Measurements from ENCODE around the gene IQCH.

IQCH gene

DNA sequence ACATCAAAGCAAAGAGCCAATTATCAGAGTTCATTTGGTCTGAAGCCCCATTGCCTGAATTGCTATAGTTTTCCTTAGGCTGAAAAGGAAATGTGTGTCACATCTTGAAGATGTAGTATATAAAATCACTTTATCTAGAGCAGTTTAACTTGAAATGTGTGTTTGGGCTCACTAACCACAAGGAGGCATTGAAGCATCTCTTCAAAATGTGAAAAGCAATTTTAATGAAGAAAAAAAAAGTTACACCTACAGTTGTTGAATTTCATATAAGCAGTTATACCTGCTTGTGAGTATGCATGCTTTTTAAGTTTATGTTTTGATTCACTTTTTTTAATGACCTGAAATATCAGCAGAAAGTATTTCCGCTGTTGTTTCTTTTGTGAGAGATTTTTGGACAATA is 129.3 kb downstream of the IQCH start:
- H3K4me3 ChIP-seq (ENCODE audit: low read depth in 1 of 5, low read length in 5 of 5) = no peak overlapping the region
- no peaks in the 10 kb centered on the region for H3K36me3 ChIP-seq (ENCODE audit: control insufficient read depth in 5 of 5, insufficient read depth in 5 of 5, low read length in 5 of 5)
- no peak overlapping the region for H3K9ac ChIP-seq (ENCODE audit: low read length in 5 of 5)
- H3K9me3 ChIP-seq (ENCODE audit: control insufficient read depth in 5 of 5, low read length in 5 of 5) = no peaks in the 10 kb centered on the region
- no peaks in the 10 kb centered on the region for H3K27me3 ChIP-seq (ENCODE audit: control insufficient read depth in 5 of 5, insufficient read depth in 4 of 5, low read length in 5 of 5)
- no peaks in the 10 kb centered on the region for H3K4me1 ChIP-seq (ENCODE audit: control insufficient read depth in 5 of 5, insufficient read depth in 5 of 5, low read length in 5 of 5)
- H3K27ac ChIP-seq (ENCODE audit: low read depth, low read length) = no peak overlapping the region

DNA sequence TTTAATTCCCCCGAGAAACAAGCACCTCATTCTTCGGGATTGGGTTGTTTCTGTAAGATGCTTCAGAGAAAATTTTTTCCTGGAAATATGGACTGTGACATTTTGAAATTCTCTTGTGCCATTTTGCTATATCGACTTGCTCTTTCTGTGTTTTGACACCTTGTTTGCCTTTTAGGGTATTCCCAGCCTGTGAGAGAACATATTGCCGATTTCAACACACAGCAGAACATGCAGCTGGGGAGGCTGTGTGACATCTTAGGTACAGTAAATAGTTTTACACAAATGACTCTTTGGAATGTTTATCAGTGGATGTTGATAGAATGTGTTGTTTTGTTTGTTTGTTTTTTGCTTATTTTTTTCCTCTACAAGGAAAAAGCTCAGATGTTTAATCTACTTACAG is 130.2 kb downstream of the IQCH start:
- Histone ChIP-seq H3K9me3 (ENCODE audit: control insufficient read depth in 5 of 5, low read length in 5 of 5) (no peaks in the 10 kb centered on the region), H3K4me3 (ENCODE audit: low read depth in 1 of 5, low read length in 5 of 5) (no peak overlapping the region), H3K27me3 (ENCODE audit: control insufficient read depth in 5 of 5, insufficient read depth in 4 of 5, low read length in 5 of 5) (no peaks in the 10 kb centered on the region), H3K4me1 (ENCODE audit: control insufficient read depth in 5 of 5, insufficient read depth in 5 of 5, low read length in 5 of 5) (no peaks in the 10 kb centered on the region), H3K36me3 (ENCODE audit: control insufficient read depth in 5 of 5, insufficient read depth in 5 of 5, low read length in 5 of 5) (no peaks in the 10 kb centered on the region), H3K27ac (ENCODE audit: low read depth, low read length) (no peak overlapping the region), H3K9ac (ENCODE audit: low read length in 5 of 5) (no peak overlapping the region)

DNA sequence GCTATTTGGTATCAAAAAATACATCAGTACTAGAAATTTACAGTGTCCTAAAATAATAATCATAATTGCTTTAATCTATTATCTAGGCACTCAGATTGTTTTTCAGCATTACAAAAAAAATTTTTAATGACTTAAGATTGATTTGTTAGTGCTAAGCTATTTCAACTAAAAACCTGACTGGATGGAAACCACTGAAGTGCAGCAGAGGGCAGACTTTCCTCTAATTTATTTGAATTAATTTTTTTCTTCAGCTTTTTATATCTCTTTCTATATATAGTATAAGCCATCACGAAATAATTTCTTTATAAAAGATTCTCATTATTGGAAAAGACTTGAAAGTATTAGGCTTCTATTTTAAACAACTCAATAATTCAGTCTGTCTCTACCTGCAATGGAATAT is 131.4 kb downstream of the IQCH start:
- Histone ChIP-seq H3K9ac (ENCODE audit: low read length in 5 of 5) (no peak overlapping the region), H3K27ac (ENCODE audit: low read depth, low read length) (no peak overlapping the region), H3K4me1 (ENCODE audit: control insufficient read depth in 5 of 5, insufficient read depth in 5 of 5, low read length in 5 of 5) (no peaks in the 10 kb centered on the region), H3K4me3 (ENCODE audit: low read depth in 1 of 5, low read length in 5 of 5) (no peak overlapping the region), H3K27me3 (ENCODE audit: control insufficient read depth in 5 of 5, insufficient read depth in 4 of 5, low read length in 5 of 5) (no peaks in the 10 kb centered on the region), H3K36me3 (ENCODE audit: control insufficient read depth in 5 of 5, insufficient read depth in 5 of 5, low read length in 5 of 5) (no peaks in the 10 kb centered on the region), H3K9me3 (ENCODE audit: control insufficient read depth in 5 of 5, low read length in 5 of 5) (no peaks in the 10 kb centered on the region)

DNA sequence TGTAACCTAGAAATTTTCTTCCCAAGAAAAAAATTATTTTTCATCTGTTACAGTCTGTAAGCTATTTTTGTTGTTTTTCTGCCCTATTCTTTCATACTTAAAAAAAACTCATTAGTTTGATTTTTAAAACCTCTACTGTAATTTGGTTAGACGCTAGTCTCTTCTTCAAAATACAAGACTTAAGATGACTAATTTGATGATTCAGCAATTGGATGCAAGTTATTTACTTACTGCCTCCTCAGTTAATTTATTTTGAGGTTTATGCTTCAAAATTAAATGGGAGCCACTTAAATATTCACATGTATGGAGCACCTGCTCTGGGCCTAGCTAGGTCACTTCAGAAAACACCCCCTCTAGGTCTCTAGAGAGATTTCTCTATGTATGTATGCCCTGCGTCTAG is 132.4 kb downstream of the IQCH start:
- Histone ChIP-seq H3K9me3 (ENCODE audit: control insufficient read depth in 5 of 5, low read length in 5 of 5) (no peaks in the 10 kb centered on the region), H3K9ac (ENCODE audit: low read length in 5 of 5) (no peak overlapping the region), H3K27ac (ENCODE audit: low read depth, low read length) (no peak overlapping the region), H3K36me3 (ENCODE audit: control insufficient read depth in 5 of 5, insufficient read depth in 5 of 5, low read length in 5 of 5) (no peaks in the 10 kb centered on the region), H3K27me3 (ENCODE audit: control insufficient read depth in 5 of 5, insufficient read depth in 4 of 5, low read length in 5 of 5) (no peaks in the 10 kb centered on the region), H3K4me3 (ENCODE audit: low read depth in 1 of 5, low read length in 5 of 5) (no peak overlapping the region), H3K4me1 (ENCODE audit: control insufficient read depth in 5 of 5, insufficient read depth in 5 of 5, low read length in 5 of 5) (no peaks in the 10 kb centered on the region)

DNA sequence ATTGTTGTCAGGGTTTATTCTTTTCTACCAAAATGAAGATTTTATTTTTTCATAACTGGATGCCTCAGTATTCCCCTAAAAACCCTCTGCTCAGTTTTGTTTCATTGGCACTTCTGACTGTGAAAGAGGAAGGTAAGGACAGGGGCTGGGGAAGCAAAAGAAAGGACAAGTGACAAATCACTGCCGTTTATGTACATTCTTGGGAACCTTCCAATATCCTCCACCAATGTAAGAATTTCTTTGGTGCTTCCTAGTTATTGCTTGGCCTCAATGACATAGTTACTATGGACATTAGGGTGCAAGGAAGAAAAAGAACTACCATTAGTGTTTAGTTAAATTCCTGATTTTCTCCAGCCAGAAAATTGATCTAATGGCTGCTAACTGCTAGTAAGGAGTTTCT is 135.4 kb downstream of the IQCH start:
- Histone ChIP-seq H3K9ac (ENCODE audit: low read length in 5 of 5) (no peak overlapping the region), H3K4me1 (ENCODE audit: control insufficient read depth in 5 of 5, insufficient read depth in 5 of 5, low read length in 5 of 5) (no peaks in the 10 kb centered on the region), H3K27ac (ENCODE audit: low read depth, low read length) (no peak overlapping the region), H3K27me3 (ENCODE audit: control insufficient read depth in 5 of 5, insufficient read depth in 4 of 5, low read length in 5 of 5) (no peaks in the 10 kb centered on the region), H3K4me3 (ENCODE audit: low read depth in 1 of 5, low read length in 5 of 5) (no peak overlapping the region), H3K36me3 (ENCODE audit: control insufficient read depth in 5 of 5, insufficient read depth in 5 of 5, low read length in 5 of 5) (no peaks in the 10 kb centered on the region), H3K9me3 (ENCODE audit: control insufficient read depth in 5 of 5, low read length in 5 of 5) (no peaks in the 10 kb centered on the region)

DNA sequence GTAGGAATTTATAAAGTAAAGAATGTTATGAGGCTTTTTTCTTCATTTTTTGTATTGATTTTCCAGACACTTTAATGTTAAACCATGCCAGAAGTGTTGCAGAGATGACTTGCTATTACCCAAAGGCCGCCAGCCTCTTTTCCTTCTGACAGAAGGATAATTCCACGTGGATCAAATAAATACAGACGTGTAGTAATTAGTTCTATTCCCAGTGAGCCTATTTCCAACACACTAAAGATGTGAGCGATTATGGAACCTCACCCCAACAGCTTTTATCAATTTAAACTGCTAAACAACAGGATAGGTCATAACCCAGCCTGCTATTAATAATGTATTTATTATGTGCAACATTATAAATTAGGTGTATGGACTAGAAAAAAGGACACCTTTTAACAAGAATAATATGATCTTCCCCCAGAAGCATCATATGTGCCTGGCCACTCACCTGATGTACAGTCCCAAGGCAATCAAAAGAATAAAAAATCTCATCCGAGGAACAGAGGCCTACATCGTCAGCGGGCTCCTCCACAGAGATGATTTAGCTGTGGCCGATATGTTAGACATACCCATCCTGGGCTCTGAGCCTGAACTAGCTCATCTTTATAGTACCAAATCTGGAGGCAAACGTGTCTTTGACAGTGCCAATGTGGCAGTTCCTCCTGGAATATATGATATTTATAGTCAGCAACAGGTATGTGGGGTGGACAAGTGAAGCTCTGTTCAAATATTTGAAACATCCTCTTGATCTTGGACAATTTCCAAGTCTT is 140.5 kb downstream of the IQCH start:
- Histone ChIP-seq H3K9ac (ENCODE audit: low read length in 5 of 5) (no peak overlapping the region), H3K27ac (ENCODE audit: low read depth, low read length) (no peak overlapping the region), H3K9me3 (ENCODE audit: control insufficient read depth in 5 of 5, low read length in 5 of 5) (no peaks in the 10 kb centered on the region), H3K36me3 (ENCODE audit: control insufficient read depth in 5 of 5, insufficient read depth in 5 of 5, low read length in 5 of 5) (no peaks in the 10 kb centered on the region), H3K4me3 (ENCODE audit: low read depth in 1 of 5, low read length in 5 of 5) (no peak overlapping the region), H3K4me1 (ENCODE audit: control insufficient read depth in 5 of 5, insufficient read depth in 5 of 5, low read length in 5 of 5) (peaks cover 0 to 5% (median 0%) of the 10 kb centered on the region in 5 donors), H3K27me3 (ENCODE audit: control insufficient read depth in 5 of 5, insufficient read depth in 4 of 5, low read length in 5 of 5) (no peaks in the 10 kb centered on the region)

DNA sequence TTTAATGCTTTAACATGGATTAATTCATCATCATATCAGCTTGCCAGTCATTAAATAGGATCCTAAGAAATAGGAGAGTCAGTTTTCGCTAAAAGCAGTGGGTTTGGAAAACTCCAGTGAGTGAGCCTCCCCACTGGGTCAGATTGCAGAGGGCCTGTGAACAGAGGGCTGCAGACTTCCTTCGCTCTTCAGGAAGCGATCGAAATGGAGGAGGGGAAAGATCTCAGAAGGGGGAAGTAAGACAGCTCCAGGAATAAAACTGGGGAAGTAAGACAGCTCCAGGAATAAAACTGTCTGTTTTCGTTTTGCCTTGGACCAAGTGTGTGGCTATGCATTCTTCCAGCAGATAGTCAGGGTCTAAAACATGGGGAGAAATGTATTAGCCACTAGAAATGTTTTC is 141.5 kb downstream of the IQCH start:
- Histone ChIP-seq H3K36me3 (ENCODE audit: control insufficient read depth in 5 of 5, insufficient read depth in 5 of 5, low read length in 5 of 5) (no peaks in the 10 kb centered on the region), H3K9me3 (ENCODE audit: control insufficient read depth in 5 of 5, low read length in 5 of 5) (no peaks in the 10 kb centered on the region), H3K27me3 (ENCODE audit: control insufficient read depth in 5 of 5, insufficient read depth in 4 of 5, low read length in 5 of 5) (no peaks in the 10 kb centered on the region), H3K4me3 (ENCODE audit: low read depth in 1 of 5, low read length in 5 of 5) (no peak overlapping the region), H3K27ac (ENCODE audit: low read depth, low read length) (no peak overlapping the region), H3K4me1 (ENCODE audit: control insufficient read depth in 5 of 5, insufficient read depth in 5 of 5, low read length in 5 of 5) (peaks cover 0 to 5% (median 0%) of the 10 kb centered on the region in 5 donors), H3K9ac (ENCODE audit: low read length in 5 of 5) (no peak overlapping the region)

DNA sequence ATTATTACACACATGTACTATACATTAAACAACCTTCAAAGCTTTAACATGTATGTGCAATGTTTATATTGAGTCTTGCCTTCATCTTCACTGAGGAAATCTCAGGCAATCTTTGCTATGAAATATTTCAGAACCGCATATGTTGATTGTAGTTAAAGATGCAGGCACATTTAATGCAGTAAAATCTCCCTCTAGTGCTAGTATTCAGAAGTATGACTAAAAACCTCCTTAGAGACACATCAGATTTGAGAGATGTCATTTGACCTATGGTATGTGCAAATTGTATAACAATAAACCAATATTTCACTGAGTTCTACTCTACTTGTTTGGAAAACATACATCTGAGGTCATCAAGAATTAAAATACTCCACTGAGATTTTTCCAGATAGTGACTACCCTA is 142.6 kb downstream of the IQCH start:
- no peaks in the 10 kb centered on the region for H3K36me3 ChIP-seq (ENCODE audit: control insufficient read depth in 5 of 5, insufficient read depth in 5 of 5, low read length in 5 of 5)
- no peak overlapping the region for H3K27ac ChIP-seq (ENCODE audit: low read depth, low read length)
- H3K27me3 ChIP-seq (ENCODE audit: control insufficient read depth in 5 of 5, insufficient read depth in 4 of 5, low read length in 5 of 5) = no peaks in the 10 kb centered on the region
- no peak overlapping the region for H3K4me3 ChIP-seq (ENCODE audit: low read depth in 1 of 5, low read length in 5 of 5)
- no peak overlapping the region for H3K9ac ChIP-seq (ENCODE audit: low read length in 5 of 5)
- no peaks in the 10 kb centered on the region for H3K9me3 ChIP-seq (ENCODE audit: control insufficient read depth in 5 of 5, low read length in 5 of 5)
- peaks cover 0 to 5% (median 0%) of the 10 kb centered on the region in 5 donors for H3K4me1 ChIP-seq (ENCODE audit: control insufficient read depth in 5 of 5, insufficient read depth in 5 of 5, low read length in 5 of 5)

DNA sequence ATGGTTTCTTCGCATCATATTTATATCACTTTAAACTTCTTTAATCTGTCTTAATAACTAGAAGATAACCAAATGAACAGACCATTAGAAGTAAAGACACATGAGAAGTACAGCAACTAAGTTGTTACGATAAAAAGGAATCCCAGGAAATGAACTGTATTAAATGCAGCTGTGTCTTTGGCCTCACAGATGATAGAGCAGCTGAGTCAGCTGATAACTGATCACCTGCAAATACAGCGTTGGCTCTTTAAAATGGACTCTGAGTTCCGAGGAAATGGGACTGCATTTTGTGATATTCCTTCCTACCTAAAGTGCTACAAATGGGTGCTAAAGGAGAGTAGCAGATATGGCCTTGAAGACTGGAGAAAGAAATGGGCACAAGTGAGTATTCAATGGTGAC is 145.3 kb downstream of the IQCH start:
- H3K27me3 ChIP-seq (ENCODE audit: control insufficient read depth in 5 of 5, insufficient read depth in 4 of 5, low read length in 5 of 5) = no peaks in the 10 kb centered on the region
- H3K4me3 ChIP-seq (ENCODE audit: low read depth in 1 of 5, low read length in 5 of 5) = no peak overlapping the region
- H3K9me3 ChIP-seq (ENCODE audit: control insufficient read depth in 5 of 5, low read length in 5 of 5) = no peaks in the 10 kb centered on the region
- no peak overlapping the region for H3K9ac ChIP-seq (ENCODE audit: low read length in 5 of 5)
- H3K4me1 ChIP-seq (ENCODE audit: control insufficient read depth in 5 of 5, insufficient read depth in 5 of 5, low read length in 5 of 5) = peaks cover 0 to 5% (median 0%) of the 10 kb centered on the region in 5 donors
- H3K36me3 ChIP-seq (ENCODE audit: control insufficient read depth in 5 of 5, insufficient read depth in 5 of 5, low read length in 5 of 5) = no peaks in the 10 kb centered on the region
- no peak overlapping the region for H3K27ac ChIP-seq (ENCODE audit: low read depth, low read length)

DNA sequence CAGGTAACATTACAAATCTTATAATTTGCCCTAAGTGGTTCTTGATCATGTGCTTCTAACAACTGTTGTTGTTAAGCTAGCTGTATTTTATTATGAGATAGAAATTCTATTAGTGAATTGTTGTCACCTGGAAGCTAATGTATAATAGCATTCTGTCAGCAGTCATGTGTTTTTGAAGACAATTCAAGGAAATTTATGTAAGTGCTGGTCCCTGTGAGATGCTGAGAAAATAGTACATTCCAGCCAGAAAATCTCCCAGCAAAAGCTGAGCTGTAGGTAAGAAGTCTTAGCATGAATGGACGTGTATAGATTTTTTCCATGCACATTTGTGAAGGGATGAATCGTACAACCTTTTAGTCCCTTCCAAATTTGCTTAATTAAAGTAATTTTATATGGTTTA is 146.3 kb downstream of the IQCH start:
- Histone ChIP-seq H3K9ac (ENCODE audit: low read length in 5 of 5) (no peak overlapping the region), H3K4me1 (ENCODE audit: control insufficient read depth in 5 of 5, insufficient read depth in 5 of 5, low read length in 5 of 5) (peaks cover 0 to 5% (median 0%) of the 10 kb centered on the region in 5 donors), H3K9me3 (ENCODE audit: control insufficient read depth in 5 of 5, low read length in 5 of 5) (no peaks in the 10 kb centered on the region), H3K27ac (ENCODE audit: low read depth, low read length) (no peak overlapping the region), H3K27me3 (ENCODE audit: control insufficient read depth in 5 of 5, insufficient read depth in 4 of 5, low read length in 5 of 5) (no peaks in the 10 kb centered on the region), H3K4me3 (ENCODE audit: low read depth in 1 of 5, low read length in 5 of 5) (no peak overlapping the region), H3K36me3 (ENCODE audit: control insufficient read depth in 5 of 5, insufficient read depth in 5 of 5, low read length in 5 of 5) (no peaks in the 10 kb centered on the region)

Measured in subcutaneous abdominal adipose tissue (tissue), 5 donors.